Suppressor macrophage (primary cell): Measurements from ENCODE around the gene CRYBG1.

Experiments used
- DNase-seq, 4 experiments: peaks; one replicate each; pipeline ENCODE4 v3.0.0-alpha.2; 2020 to 2022

Gene CRYBG1

GRCh38 chr6:106600329-106600728, 239.8 kb downstream of the CRYBG1 start:
- no peak for DNase-seq

- peak; percentile 64 to 77 (median 71) for DNase-seq
These were observed 247.7 kb downstream of the CRYBG1 start for GRCh38 chr6:106608080-106608668.

- DNase-seq, result peak in 3 of 4 experiments; percentile 13 to 30 (median 24)
These were observed 249.2 kb downstream of the CRYBG1 start for GRCh38 chr6:106609699-106610098.

- DNase-seq, result no peak
These were observed 250.5 kb downstream of the CRYBG1 start for GRCh38 chr6:106611030-106611429.

GRCh38 chr6:106612671-106613416, 252.3 kb downstream of the CRYBG1 start:
- no peak for DNase-seq

GRCh38 chr6:106613590-106613989, 253.1 kb downstream of the CRYBG1 start:
- DNase-seq, result no peak

GRCh38 chr6:106614166-106614565, 253.6 kb downstream of the CRYBG1 start:
- no peak for DNase-seq

GRCh38 chr6:106614592-106615257, 254.2 kb downstream of the CRYBG1 start:
- DNase-seq, result no peak

GRCh38 chr6:106617302-106617701, 256.8 kb downstream of the CRYBG1 start:
- no peak for DNase-seq

GRCh38 chr6:106617857-106618256, 257.3 kb downstream of the CRYBG1 start:
- DNase-seq, result no peak

- DNase-seq, result no peak
These were observed 257.8 kb downstream of the CRYBG1 start for GRCh38 chr6:106618324-106618723.

GRCh38 chr6:106619223-106619622, 258.7 kb downstream of the CRYBG1 start:
- DNase-seq, result no peak

GRCh38 chr6:106620931-106621672, 260.6 kb downstream of the CRYBG1 start:
- no peak for DNase-seq
